ENCODE results near the gene RAB19. TPM values are rescaled to one million over a fixed set of nuclear protein-coding genes. Genes with fewer than 3 reads are reported as not detected.
"Not testable (repeated sequence)": the region's sequence is repeated elsewhere in the genome, so short reads cannot be mapped to it uniquely, and the experiment has no call there.

Gene RAB19
- polyA plus RNA-seq, 1 donor, result not detected

DNA sequence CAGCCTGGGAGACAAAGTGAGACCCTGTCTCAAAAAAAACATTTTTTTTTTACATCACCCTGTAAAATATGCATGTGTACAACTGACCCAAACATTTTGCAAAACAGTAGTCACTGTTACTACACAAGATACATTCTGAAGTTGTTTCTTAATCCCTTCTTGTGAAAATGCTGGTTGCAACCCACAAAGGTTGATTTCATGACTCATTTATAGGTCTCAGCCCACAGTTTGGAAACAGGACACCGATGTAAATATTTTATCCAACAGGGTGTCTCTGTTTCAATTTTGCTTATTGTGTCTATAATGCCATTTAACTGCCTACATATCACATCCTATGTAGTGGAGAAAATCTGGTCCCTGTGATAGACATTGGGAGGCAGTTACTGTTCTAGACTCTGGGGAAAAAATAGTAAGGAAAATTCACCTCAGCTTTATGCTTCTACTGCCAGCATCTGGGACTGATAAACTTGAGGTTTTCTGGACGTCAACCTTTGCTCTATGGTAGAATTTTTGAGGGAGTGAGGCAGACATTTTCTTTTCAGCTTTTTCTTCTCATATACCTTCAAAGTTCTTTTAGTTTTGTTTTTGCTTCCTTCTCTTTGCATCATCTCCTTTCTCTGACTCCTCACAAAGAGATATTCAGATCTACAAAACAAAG lies 1.6 kb upstream of the RAB19 start:
- no peak for DNase-seq

DNA sequence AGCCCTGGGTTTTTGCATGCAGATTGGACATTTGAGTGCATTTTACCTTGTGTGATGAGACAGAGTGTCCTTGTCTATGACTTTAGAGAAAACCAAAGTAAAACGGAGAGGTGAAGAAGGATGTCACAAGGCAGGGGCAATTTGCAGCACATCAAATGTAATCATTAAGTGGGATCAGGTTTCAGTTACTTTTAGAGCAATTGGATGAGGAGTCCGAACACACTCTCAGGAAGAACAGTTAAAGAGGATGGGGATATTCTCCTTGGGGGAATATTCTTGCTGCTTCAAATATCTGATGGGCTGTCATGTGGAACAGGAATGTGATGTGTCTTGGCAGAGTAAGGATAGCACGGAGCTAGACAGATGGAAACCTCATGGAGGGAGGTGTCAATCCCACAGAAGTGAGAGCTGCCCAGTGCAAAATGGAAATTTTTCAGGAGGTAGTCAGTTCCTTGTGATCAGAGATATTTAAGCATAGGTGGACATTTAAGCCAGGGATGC lies 757 bp downstream of the RAB19 start:
- no peak for DNase-seq

GRCh38 chr7:140415361-140415760 lies 11.5 kb downstream of the RAB19 start:
- DNase-seq, result no peak

- DNase-seq, result not testable (repeated sequence)
Measured at GRCh38 chr7:140415816-140416215, 12.0 kb downstream of the RAB19 start.

- no peak for DNase-seq
Measured at GRCh38 chr7:140416560-140416959, 12.7 kb downstream of the RAB19 start.

DNA sequence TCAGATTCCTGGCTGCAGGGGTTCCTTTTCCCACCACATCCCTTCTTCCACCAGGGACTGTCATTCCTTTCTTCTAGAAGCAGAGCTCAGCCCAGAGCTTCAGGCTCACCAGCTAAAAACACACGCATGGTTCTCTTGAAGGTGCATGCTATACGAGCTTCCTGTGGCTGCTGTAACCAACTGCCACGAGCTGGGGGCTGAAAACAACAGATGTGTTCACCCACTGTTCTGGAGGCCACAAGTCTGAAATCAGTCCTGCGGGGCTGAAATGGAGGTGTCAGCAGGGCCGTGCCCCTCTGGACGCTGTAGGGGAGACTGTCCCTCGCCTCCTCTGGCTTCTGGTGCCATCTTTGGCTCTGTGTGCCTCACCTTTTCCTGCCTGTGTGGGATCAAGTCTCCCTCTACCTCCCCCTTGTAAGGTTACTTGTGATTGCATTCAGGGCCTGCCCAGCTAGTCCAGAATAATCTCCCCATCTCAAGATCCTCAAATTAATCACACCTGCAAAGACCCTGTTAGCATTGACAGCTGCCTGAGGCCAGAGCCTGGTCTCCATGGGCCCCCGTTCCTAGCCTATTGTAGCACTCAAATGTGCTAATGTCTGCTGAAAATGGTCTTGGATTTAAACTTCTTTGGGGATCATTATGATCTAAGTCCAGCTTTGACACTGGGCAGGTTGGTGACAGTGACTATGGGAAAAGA lies 13.7 kb downstream of the RAB19 start:
- no peak for DNase-seq

DNA sequence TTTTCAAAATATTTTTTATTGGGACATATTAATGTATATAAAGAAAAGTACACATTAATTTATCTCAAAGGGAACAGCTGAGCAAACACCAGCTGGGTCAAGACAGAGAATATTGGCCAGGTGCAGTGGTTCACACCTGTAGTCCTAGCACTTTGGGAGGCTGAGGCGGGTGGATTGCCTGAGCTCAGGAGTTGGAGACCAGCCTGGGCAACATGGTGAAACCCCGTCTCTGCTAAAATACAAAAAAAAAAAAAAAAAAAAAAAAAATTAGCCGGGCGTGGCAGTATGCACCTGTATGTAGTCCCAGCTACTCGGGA lies 14.3 kb downstream of the RAB19 start:
- DNase-seq, result not testable (repeated sequence)

- no peak for DNase-seq
Measured at GRCh38 chr7:140418653-140419052, 14.8 kb downstream of the RAB19 start.

- no peak for DNase-seq
Measured at GRCh38 chr7:140421521-140421920, 17.7 kb downstream of the RAB19 start.

GRCh38 chr7:140423501-140423900 lies 19.6 kb downstream of the RAB19 start:
- DNase-seq, result no peak

DNA sequence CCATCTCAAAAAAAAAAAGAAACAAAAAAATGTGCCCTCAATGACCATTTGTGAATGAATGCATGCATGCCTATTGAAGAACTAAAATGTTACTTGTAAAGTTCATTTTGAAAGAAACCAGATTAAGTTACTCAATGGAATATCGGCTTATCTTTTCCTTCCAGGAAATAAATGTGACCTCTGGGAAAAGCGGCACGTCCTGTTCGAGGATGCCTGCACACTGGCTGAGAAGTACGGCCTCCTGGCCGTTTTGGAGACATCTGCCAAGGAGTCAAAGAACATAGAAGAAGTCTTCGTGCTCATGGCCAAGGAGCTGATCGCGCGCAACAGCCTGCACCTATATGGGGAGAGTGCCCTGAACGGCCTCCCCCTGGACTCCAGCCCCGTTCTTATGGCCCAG lies 21.9 kb downstream of the RAB19 start:
- DNase-seq, result no peak

- no peak for DNase-seq
Measured at GRCh38 chr7:140426130-140426529, 22.3 kb downstream of the RAB19 start.

DNA sequence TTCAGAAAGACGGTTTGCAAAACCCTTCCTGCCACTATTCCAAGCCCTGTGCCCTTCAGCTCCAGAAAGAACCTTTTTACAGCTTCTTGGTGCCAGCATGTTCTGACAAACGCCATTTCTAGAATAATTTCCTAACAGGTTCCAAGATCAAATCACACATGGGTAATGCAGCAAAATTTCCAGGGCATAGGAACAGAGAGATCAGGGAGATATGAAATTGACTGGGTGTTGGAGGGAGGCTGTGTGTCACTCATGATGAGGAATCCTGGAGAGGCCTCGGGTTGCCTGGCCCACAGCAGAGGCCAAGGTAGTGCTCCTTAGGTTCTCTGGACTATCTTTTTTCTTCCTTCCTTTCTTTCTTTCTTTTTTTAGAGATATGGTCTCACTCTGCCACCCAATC lies 29.5 kb downstream of the RAB19 start:
- no peak for DNase-seq

DNA sequence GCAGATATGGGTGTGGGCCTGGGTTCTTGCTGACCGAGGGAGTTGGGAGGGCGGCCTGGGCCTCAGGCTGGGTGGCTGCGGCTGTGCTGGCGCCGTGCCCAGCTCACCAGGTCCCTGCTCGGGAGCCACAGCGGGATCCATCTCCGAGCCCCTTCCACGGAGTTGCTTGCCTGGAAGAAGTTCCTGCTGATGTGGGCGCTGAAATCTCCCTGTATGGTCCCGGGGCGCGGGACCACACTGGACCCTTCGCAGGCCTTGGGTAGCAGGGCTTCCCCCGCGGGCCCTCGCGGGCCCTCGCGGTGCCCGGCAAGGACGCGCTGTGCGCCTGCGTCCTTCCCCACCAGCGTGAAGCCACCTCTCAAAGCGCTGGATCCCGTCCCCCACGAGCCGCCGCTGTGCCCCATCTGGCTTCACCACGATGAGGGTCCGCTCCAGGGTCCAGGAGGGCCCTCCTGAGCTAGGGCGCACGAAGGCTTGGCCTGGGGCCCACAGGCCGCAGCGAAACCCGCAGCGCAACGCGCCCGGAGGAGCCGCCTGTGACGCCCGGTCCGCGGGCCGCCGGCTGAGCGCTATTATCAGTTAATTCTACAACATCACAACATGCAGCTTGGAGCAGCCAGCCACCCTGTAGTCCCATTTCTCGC lies 31.5 kb downstream of the RAB19 start:
- no peak for DNase-seq

GRCh38 chr7:140439359-140439758 lies 35.5 kb downstream of the RAB19 start:
- no peak for DNase-seq

DNA sequence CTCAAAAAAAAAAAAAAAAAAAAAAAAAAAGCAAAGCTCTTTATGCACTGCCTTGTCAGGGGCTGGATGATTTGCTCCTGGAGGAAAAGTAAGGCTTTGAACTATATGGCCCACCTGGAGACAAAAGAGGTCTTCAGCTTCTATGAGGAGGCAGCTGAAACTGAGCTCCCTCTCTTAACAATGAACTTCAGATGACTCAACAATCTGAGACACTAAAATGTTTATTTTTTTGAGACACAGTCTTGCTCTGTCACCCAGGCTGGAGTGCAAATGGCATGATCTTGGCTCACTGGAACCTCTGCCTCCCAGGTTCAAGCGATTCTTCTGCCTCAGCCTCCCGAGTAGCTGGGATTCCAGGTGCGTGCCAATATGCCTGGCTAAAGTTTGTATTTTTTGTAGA lies 36.7 kb downstream of the RAB19 start:
- DNase-seq, result no peak

GRCh38 chr7:140441519-140441918 lies 37.7 kb downstream of the RAB19 start:
- DNase-seq, result no peak

GRCh38 chr7:140446467-140446866 lies 42.6 kb downstream of the RAB19 start:
- no peak for DNase-seq

- DNase-seq, result no peak
Measured at GRCh38 chr7:140447841-140448240, 44.0 kb downstream of the RAB19 start.

- no peak for DNase-seq
Measured at GRCh38 chr7:140448781-140449480, 45.1 kb downstream of the RAB19 start.

- no peak for DNase-seq
Measured at GRCh38 chr7:140451716-140452115, 47.9 kb downstream of the RAB19 start.

- no peak for DNase-seq
Measured at GRCh38 chr7:140453273-140453672, 49.4 kb downstream of the RAB19 start.
